Caco-2 (cell line): ENCODE results near the gene H19. TPM values are rescaled to one million over a fixed set of nuclear protein-coding genes. Genes with fewer than 3 reads are reported as not detected.

ENCODE experiments used
- BruUV-seq: library from RNA; stranded (reverse); fragments of 400-500 nt; replicated peaks from 2 replicates; lab custom pipeline; 2021; lab: Mats Ljungman, UMichigan
- CTCF ChIA-PET: fragments of 300-600 bp; sonication (Branson Sonifier 250); formaldehyde crosslinking; loops from one replicate; lab custom pipeline; 2022; ENCODE audit warnings: antibody characterized with exemption; lab: Charles Lee
- POLR2A ChIA-PET: fragments of 300-600 bp; sonication (Branson Sonifier 250); formaldehyde crosslinking; loops from one replicate; lab custom pipeline; 2022; ENCODE audit warnings: antibody characterized with exemption; lab: Charles Lee
- DNase-seq, 2 experiments: peaks; one replicate each; pipeline versions ENCODE4 v3.0.0 to v3.0.0-alpha.2; 2020 to 2022
- H3K27me3 ChIP-seq: replicated peaks from 2 replicates; pipeline ENCODE4 v1.6.0; 2011; ENCODE audit warnings: low read length; ENCODE audit not compliant: control insufficient read depth, insufficient read depth
- H3K36me3 ChIP-seq: 2 replicates; pipeline ENCODE4 v1.5.1; 2011; ENCODE audit warnings: low read length; ENCODE audit not compliant: control insufficient read depth, insufficient read depth
- H3K4me1 ChIP-seq: fragments of 250-450 bp; sonication (Bioruptor Pico); 2 replicates; pipeline ENCODE4 v1.5.1; 2020; ENCODE audit warnings: mild to moderate bottlenecking
- H3K4me3 ChIP-seq: 2 replicates; pipeline ENCODE4 v1.5.1; 2011; ENCODE audit warnings: low read depth, mild to moderate bottlenecking, control low read depth, low read length
- H3K9me3 ChIP-seq: fragments of 250-450 bp; sonication (Bioruptor Pico); 2 replicates; pipeline ENCODE4 v1.5.1; 2020; ENCODE audit warnings: mild to moderate bottlenecking, moderate library complexity
- H3K27ac Mint-ChIP-seq: one replicate; pipeline ENCODE4 v1.8.0; 2022; ENCODE audit warnings: mixed read lengths; ENCODE audit not compliant: unreplicated experiment
- H3K27me3 Mint-ChIP-seq: one replicate; pipeline ENCODE4 v1.8.0; 2022; ENCODE audit warnings: mixed read lengths; ENCODE audit not compliant: insufficient read depth, unreplicated experiment
- H3K36me3 Mint-ChIP-seq: one replicate; pipeline ENCODE4 v1.8.0; 2022; ENCODE audit warnings: mild to moderate bottlenecking, mixed read lengths; ENCODE audit not compliant: insufficient read depth, unreplicated experiment
- H3K4me1 Mint-ChIP-seq: one replicate; pipeline ENCODE4 v1.8.0; 2022; ENCODE audit warnings: low read depth, mixed read lengths; ENCODE audit not compliant: unreplicated experiment
- H3K4me3 Mint-ChIP-seq: one replicate; pipeline ENCODE4 v1.8.0; 2022; ENCODE audit warnings: mild to moderate bottlenecking, moderate library complexity, mixed read lengths; ENCODE audit not compliant: unreplicated experiment
- H3K9me3 Mint-ChIP-seq: one replicate; pipeline ENCODE4 v1.8.0; 2022; ENCODE audit warnings: mixed read lengths; ENCODE audit not compliant: unreplicated experiment
- intact Hi-C: fragments of 100-400 bp; cut with micrococcal nuclease; formaldehyde crosslinking; loops from one replicate; pipeline ENCODE4 v1.10.0; 2022; ENCODE audit not compliant: unreplicated experiment
- total RNA-seq: library from RNA; stranded (reverse); gene quantifications from 2 replicates; pipeline ENCODE4 v1.2.3, GENCODE V29; 2022
- TF ChIP-seq, protein P1 (sequence below), 2 experiments: fragments of 200-600 bp in 1 of 2; IDR thresholded peaks; 1 replicate in 1 of 2; 2 replicates in 1 of 2; pipeline versions ENCODE4 v1.5.1 to v1.8.0; 2011 to 2022; ENCODE audit warnings: antibody characterized with exemption in 1 of 2, control low read depth in 1 of 2, inconsistent platforms in 1 of 2, low read depth in 1 of 2, low read length in 1 of 2, mild to moderate bottlenecking in 1 of 2, moderate library complexity in 1 of 2; ENCODE audit not compliant: insufficient read depth in 1 of 2, severe bottlenecking in 1 of 2, unreplicated experiment in 1 of 2

H19 gene
- total RNA-seq, 1 experiment from 2014 or later, result 1.5 TPM

DNA sequence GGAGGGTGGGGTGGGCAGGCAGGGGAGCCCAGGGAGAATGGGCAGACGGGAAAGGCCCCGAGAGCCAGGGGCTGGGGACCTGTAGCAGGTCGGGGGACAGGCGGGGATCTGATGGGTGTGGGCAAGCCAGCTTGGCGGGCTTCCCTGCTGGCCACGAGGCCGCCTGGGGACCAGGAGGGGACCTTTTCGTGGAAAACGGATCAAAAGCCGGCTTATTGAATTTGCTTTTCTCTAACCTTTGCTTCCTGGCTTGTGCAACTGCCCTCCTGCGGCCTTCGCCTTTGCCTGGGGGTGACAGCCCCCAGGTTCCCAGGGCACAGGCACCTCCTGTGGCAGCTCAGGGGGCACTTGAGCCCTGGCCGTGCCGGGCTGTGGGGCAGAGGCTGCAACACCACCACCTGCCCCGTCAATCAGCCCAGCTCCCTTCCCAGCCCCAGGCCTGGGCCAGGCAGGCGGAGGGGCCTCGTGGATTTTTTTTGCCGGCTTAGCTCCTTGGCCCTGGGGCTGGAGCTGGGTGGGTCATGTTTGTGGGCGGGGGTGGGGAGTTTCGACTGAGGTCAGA is 41.6 kb upstream of the H19 start:
- Histone ChIP-seq H3K27me3 (no peaks in the 10 kb centered on the region), H3K9me3 (no peaks in the 10 kb centered on the region), H3K4me1 (no peaks in the 10 kb centered on the region), H3K36me3 (no peaks in the 10 kb centered on the region), H3K4me3 (no peak overlapping the region)
- ChIA-PET CTCF (interaction anchor here (0.7 to 6.3 kb wide), 3 partner anchors 109 to 348 kb away, joined by 3 to 157 read pairs (median 4); no protein-coding TSS in a partner anchor), POLR2A (no interaction called here)
- Mint-ChIP-seq H3K4me3 (no peak overlapping the region), H3K4me1 (no peaks in the 10 kb centered on the region), H3K9me3 (no peaks in the 10 kb centered on the region), H3K36me3 (no peaks in the 10 kb centered on the region), H3K27ac (no peak overlapping the region), H3K27me3 (no peaks in the 10 kb centered on the region)
- BruUV-seq, result no TSS peak
- intact Hi-C loops, result no loop called here
- TF ChIP-seq, protein P1, sequence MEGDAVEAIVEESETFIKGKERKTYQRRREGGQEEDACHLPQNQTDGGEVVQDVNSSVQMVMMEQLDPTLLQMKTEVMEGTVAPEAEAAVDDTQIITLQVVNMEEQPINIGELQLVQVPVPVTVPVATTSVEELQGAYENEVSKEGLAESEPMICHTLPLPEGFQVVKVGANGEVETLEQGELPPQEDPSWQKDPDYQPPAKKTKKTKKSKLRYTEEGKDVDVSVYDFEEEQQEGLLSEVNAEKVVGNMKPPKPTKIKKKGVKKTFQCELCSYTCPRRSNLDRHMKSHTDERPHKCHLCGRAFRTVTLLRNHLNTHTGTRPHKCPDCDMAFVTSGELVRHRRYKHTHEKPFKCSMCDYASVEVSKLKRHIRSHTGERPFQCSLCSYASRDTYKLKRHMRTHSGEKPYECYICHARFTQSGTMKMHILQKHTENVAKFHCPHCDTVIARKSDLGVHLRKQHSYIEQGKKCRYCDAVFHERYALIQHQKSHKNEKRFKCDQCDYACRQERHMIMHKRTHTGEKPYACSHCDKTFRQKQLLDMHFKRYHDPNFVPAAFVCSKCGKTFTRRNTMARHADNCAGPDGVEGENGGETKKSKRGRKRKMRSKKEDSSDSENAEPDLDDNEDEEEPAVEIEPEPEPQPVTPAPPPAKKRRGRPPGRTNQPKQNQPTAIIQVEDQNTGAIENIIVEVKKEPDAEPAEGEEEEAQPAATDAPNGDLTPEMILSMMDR (IDR thresholded peaks at IDR 0.05; ENCODE audit: insufficient read depth in 1 of 2, low read depth in 1 of 2, low read length in 1 of 2, severe bottlenecking in 1 of 2, unreplicated experiment in 1 of 2), result no peak
- no peak for DNase-seq

DNA sequence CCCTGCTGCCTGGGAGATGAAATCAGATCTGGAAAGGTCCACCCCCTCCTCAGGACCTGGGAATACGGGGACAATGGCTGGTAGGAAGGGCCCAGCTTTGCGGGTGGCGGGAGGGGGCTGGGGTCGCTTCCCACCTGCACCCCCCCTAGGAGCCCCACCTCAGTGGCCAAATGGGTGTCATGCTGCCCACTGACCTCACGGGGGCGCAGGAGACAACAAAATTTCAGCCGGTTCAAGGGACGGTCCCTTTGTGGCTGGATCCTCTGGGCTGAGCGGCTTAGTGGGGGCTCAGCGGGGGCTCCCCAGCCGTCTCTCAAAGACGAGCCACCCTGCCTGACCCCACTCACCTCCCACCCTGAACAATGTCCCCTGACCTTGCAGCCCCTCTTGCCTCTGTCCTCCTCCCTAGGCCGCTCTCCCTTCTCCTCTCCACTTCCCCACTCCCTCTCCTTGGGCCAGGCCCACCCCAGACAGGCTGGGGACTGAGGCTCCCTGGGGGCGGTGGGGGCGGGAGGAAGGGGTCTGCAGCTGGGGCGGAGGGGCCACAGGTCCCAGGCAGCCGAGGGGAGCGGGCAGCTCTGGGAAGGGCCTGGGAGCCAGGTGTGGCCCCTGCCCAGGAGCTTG is 39.3 kb upstream of the H19 start:
- TF ChIP-seq, protein P1 (IDR thresholded peaks at IDR 0.05; ENCODE audit: insufficient read depth in 1 of 2, low read depth in 1 of 2, low read length in 1 of 2, severe bottlenecking in 1 of 2, unreplicated experiment in 1 of 2), result no peak
- Mint-ChIP-seq H3K27me3 (no peaks in the 10 kb centered on the region), H3K36me3 (no peaks in the 10 kb centered on the region), H3K4me1 (no peaks in the 10 kb centered on the region), H3K4me3 (no peak overlapping the region), H3K27ac (no peak overlapping the region), H3K9me3 (no peaks in the 10 kb centered on the region)
- ChIA-PET CTCF (interaction anchor here (0.9 to 6.3 kb wide), 13 partner anchors 9 to 253 kb away, joined by 3 to 157 read pairs (median 3); no protein-coding TSS in a partner anchor), POLR2A (no interaction called here)
- DNase-seq, result no peak
- Histone ChIP-seq H3K36me3 (no peaks in the 10 kb centered on the region), H3K27me3 (no peaks in the 10 kb centered on the region), H3K4me1 (no peaks in the 10 kb centered on the region), H3K4me3 (no peak overlapping the region), H3K9me3 (no peaks in the 10 kb centered on the region)
- BruUV-seq, result no TSS peak
- intact Hi-C loops, result no loop called here

DNA sequence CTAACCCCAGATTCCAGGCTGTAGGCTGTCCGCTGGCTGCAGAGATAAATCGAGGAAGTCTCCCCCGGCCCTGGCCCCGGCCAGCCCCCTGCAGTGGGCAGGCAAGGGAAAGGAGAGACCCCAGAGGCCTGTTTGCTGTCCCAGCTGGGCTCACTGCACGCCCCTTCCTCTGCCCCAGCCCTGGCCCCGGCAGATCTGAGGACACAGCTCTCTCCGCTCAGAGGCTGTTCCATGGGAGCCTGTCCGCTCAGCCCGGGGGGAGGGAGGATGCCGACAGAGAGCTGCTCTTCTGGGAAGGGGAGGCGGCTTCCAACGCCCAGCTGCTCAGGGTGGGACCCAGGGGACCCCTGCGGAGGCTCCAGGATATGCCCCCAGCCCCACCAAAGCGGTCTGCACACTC is 37.7 kb upstream of the H19 start:
- Histone ChIP-seq H3K27me3 (no peaks in the 10 kb centered on the region), H3K36me3 (no peaks in the 10 kb centered on the region), H3K4me1 (no peaks in the 10 kb centered on the region), H3K4me3 (no peak overlapping the region), H3K9me3 (no peaks in the 10 kb centered on the region)
- intact Hi-C loops, result no loop called here
- TF ChIP-seq, protein P1 (IDR thresholded peaks at IDR 0.05; ENCODE audit: insufficient read depth in 1 of 2, low read depth in 1 of 2, low read length in 1 of 2, severe bottlenecking in 1 of 2, unreplicated experiment in 1 of 2), result no peak
- H3K27ac Mint-ChIP-seq, result no peak overlapping the region
- H3K27me3 Mint-ChIP-seq, result no peaks in the 10 kb centered on the region
- no peaks in the 10 kb centered on the region for H3K9me3 Mint-ChIP-seq
- no peaks in the 10 kb centered on the region for H3K36me3 Mint-ChIP-seq
- H3K4me3 Mint-ChIP-seq, result no peak overlapping the region
- BruUV-seq, result no TSS peak
- DNase-seq, result no peak
- no peaks in the 10 kb centered on the region for H3K4me1 Mint-ChIP-seq
- ChIA-PET POLR2A (interaction anchor here (0.6 kb wide), 1 partner anchor 47 kb away, joined by 5 read pairs; no protein-coding TSS in a partner anchor), CTCF (interaction anchor here (1.3 to 6.3 kb wide), 2 partner anchors 102 to 113 kb away, joined by 4 to 157 read pairs; no protein-coding TSS in a partner anchor)
